WTC11 (cell line): Measurements from ENCODE around the gene ARHGAP22. TPM values are rescaled to one million over a fixed set of nuclear protein-coding genes. Genes with fewer than 3 reads are reported as not detected.

Experiments
- ATAC-seq: fragments of 200-7000 bp; cut with Tn5 transposase; 2 replicates; pipeline ENCODE4 v1.10.0; 2021; ENCODE audit warnings: mild to moderate bottlenecking, moderate library complexity
- CTCF ChIA-PET: fragments of 300-600 bp; sonication (Branson Sonifier 250); formaldehyde crosslinking; loops from one replicate; lab custom pipeline; 2021; ENCODE audit warnings: antibody characterized with exemption; lab: Charles Lee
- POLR2A ChIA-PET: fragments of 350-600 bp; sonication (Branson Sonifier 250); formaldehyde crosslinking; loops from one replicate; lab custom pipeline; 2021; ENCODE audit warnings: antibody characterized with exemption; lab: Charles Lee
- DNase-seq: peaks from one replicate; pipeline ENCODE4 v3.0.0; 2021; ENCODE audit warnings: low spot score
- H3K27ac Mint-ChIP-seq: 2 replicates; pipeline ENCODE4 v1.8.0; 2021; ENCODE audit warnings: mixed read lengths
- H3K27me3 Mint-ChIP-seq: 2 replicates; pipeline ENCODE4 v1.8.0; 2021; ENCODE audit warnings: low read depth, mild to moderate bottlenecking, moderate library complexity, mixed read lengths
- H3K36me3 Mint-ChIP-seq: 2 replicates; pipeline ENCODE4 v1.8.0; 2021; ENCODE audit warnings: mixed read lengths
- H3K4me1 Mint-ChIP-seq: 2 replicates; pipeline ENCODE4 v1.8.0; 2022; ENCODE audit warnings: mixed read lengths
- H3K4me3 Mint-ChIP-seq: 2 replicates; pipeline ENCODE4 v1.8.0; 2021; ENCODE audit warnings: mild to moderate bottlenecking, moderate library complexity, mixed read lengths
- H3K9me3 Mint-ChIP-seq: 2 replicates; pipeline ENCODE4 v1.8.0; 2021; ENCODE audit warnings: mixed read lengths
- ATF3 ChIP-seq: sonication (generic); formaldehyde crosslinking; conservative IDR thresholded peaks from 2 replicates; pipeline ENCODE4 v1.8.1; 2022; ENCODE audit warnings: mild to moderate bottlenecking, missing genetic modification reagents
- CDX4 ChIP-seq: fragments of 250-450 bp; sonication (Bioruptor Pico); IDR thresholded peaks from 2 replicates; pipeline ENCODE4 v1.9.0; 2021; ENCODE audit warnings: moderate library complexity, mild to moderate bottlenecking, inconsistent platforms, borderline replicate concordance
- CREB1 ChIP-seq: sonication (generic); formaldehyde crosslinking; IDR thresholded peaks from 2 replicates; pipeline ENCODE4 v1.8.0; 2023; ENCODE audit warnings: mild to moderate bottlenecking, missing genetic modification reagents
- E2F1 ChIP-seq: sonication (generic); formaldehyde crosslinking; IDR thresholded peaks from 2 replicates; pipeline ENCODE4 v1.8.0; 2022; ENCODE audit warnings: mild to moderate bottlenecking, missing genetic modification reagents
- ETV6 ChIP-seq: sonication (generic); formaldehyde crosslinking; IDR thresholded peaks from 2 replicates; pipeline ENCODE4 v1.8.1; 2022; ENCODE audit warnings: mild to moderate bottlenecking, missing genetic modification reagents
- FOXJ3 ChIP-seq: sonication (generic); formaldehyde crosslinking; IDR thresholded peaks from 2 replicates; pipeline ENCODE4 v1.9.0; 2021; ENCODE audit warnings: missing genetic modification reagents, mild to moderate bottlenecking, borderline replicate concordance
- JUN ChIP-seq: sonication (generic); formaldehyde crosslinking; IDR thresholded peaks from 2 replicates; pipeline ENCODE4 v1.8.0; 2023; ENCODE audit warnings: mild to moderate bottlenecking, missing genetic modification reagents
- MYBL2 ChIP-seq: sonication (generic); formaldehyde crosslinking; IDR thresholded peaks from 2 replicates; pipeline ENCODE4 v1.8.1; 2023; ENCODE audit warnings: mild to moderate bottlenecking, moderate library complexity, missing genetic modification reagents
- NR3C1 ChIP-seq: sonication (generic); formaldehyde crosslinking; conservative IDR thresholded peaks from 2 replicates; pipeline ENCODE4 v1.8.1; 2023; ENCODE audit warnings: low read depth, mild to moderate bottlenecking, missing genetic modification reagents
- TP53 ChIP-seq: sonication (generic); formaldehyde crosslinking; IDR thresholded peaks from 2 replicates; pipeline ENCODE4 v1.8.1; 2023; ENCODE audit warnings: mild to moderate bottlenecking, missing genetic modification reagents
- ZNF416 ChIP-seq: fragments of 250-450 bp; sonication (Bioruptor Pico); IDR thresholded peaks from 2 replicates; pipeline ENCODE4 v1.9.0; 2021; ENCODE audit warnings: mild to moderate bottlenecking, inconsistent platforms
- total RNA-seq: library from RNA; stranded (reverse); gene quantifications from 3 replicates; pipeline ENCODE4 v1.2.3, GENCODE V29; 2021
- TF ChIP-seq, protein P1 (sequence below): sonication (generic); formaldehyde crosslinking; IDR thresholded peaks from 2 replicates; pipeline ENCODE4 v1.8.1; 2022; ENCODE audit warnings: low read depth, mild to moderate bottlenecking, moderate library complexity, missing genetic modification reagents, borderline replicate concordance
- TF ChIP-seq, protein P2 (sequence below): sonication (generic); formaldehyde crosslinking; IDR thresholded peaks from 2 replicates; pipeline ENCODE4 v1.8.1; 2023; ENCODE audit warnings: mild to moderate bottlenecking, moderate library complexity, missing genetic modification reagents
- TF ChIP-seq, protein P3 (sequence below): sonication (generic); formaldehyde crosslinking; IDR thresholded peaks from 2 replicates; pipeline ENCODE4 v1.8.1; 2022; ENCODE audit warnings: missing genetic modification reagents, borderline replicate concordance
- TF ChIP-seq, protein P4 (sequence below): sonication (generic); formaldehyde crosslinking; IDR thresholded peaks from 2 replicates; pipeline ENCODE4 v1.8.0; 2023; ENCODE audit warnings: missing genetic modification reagents
- TF ChIP-seq, protein P5 (sequence below): sonication (generic); formaldehyde crosslinking; IDR thresholded peaks from 2 replicates; pipeline ENCODE4 v1.8.1; 2023; ENCODE audit warnings: mild to moderate bottlenecking, missing genetic modification reagents
- TF ChIP-seq, protein P6 (sequence below): fragments of 250-450 bp; sonication (Bioruptor Pico); conservative IDR thresholded peaks from 2 replicates; pipeline ENCODE4 v1.9.0; 2021; ENCODE audit warnings: mild to moderate bottlenecking
- TF ChIP-seq, protein P7 (sequence below): fragments of 250-450 bp; sonication (Bioruptor Pico); IDR thresholded peaks from 2 replicates; pipeline ENCODE4 v1.9.0; 2021; ENCODE audit warnings: mild to moderate bottlenecking

The ARHGAP22 gene
- total RNA-seq, 1 experiment from 2014 or later = 8.6 TPM

DNA sequence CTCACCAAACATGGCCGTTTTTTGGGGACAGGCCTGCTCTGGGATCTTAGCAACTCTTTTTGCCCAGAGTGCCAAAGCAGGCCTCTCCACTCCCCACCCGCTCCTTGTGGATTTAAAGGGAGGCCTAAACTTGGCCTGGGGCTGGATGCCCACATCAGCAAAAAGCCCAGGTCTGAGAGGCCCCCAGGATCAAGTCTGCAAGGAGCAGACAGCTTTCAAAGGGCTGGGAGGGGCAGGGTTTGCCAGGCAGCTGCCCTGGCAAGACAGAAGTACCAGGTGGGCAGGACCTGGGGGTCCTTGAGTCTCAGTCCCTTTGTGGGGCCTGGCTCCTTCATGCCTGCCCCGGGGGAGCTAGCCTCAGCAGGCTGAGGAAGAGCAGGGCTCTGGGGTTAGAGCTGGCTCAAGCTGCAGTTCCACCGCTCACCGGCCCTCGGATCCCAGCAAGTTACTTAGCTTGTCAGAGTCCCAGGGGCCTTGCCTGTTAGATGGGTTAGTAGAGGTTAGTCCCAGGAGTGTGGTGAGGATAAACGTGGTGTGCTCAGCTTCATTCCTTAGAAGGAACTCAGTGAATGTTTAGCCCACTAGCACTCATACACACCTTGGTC lies 56.2 kb downstream of the ARHGAP22 start (continued):
- TF ChIP-seq JUN (CRISPR knock-in tag) = no peak
- TF ChIP-seq, protein P1, sequence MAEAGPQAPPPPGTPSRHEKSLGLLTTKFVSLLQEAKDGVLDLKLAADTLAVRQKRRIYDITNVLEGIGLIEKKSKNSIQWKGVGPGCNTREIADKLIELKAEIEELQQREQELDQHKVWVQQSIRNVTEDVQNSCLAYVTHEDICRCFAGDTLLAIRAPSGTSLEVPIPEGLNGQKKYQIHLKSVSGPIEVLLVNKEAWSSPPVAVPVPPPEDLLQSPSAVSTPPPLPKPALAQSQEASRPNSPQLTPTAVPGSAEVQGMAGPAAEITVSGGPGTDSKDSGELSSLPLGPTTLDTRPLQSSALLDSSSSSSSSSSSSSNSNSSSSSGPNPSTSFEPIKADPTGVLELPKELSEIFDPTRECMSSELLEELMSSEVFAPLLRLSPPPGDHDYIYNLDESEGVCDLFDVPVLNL (CRISPR knock-in tag) = no peak
- TF ChIP-seq, protein P2, sequence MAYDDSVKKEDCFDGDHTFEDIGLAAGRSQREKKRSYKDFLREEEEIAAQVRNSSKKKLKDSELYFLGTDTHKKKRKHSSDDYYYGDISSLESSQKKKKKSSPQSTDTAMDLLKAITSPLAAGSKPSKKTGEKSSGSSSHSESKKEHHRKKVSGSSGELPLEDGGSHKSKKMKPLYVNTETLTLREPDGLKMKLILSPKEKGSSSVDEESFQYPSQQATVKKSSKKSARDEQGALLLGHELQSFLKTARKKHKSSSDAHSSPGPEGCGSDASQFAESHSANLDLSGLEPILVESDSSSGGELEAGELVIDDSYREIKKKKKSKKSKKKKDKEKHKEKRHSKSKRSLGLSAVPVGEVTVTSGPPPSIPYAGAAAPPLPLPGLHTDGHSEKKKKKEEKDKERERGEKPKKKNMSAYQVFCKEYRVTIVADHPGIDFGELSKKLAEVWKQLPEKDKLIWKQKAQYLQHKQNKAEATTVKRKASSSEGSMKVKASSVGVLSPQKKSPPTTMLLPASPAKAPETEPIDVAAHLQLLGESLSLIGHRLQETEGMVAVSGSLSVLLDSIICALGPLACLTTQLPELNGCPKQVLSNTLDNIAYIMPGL (CRISPR knock-in tag) = no peak
- no peak for TF ChIP-seq ETV6
- no peak for TF ChIP-seq CREB1
- no peak for TF ChIP-seq ZNF416
- TF ChIP-seq ATF3 = no peak
- TF ChIP-seq, protein P3, sequence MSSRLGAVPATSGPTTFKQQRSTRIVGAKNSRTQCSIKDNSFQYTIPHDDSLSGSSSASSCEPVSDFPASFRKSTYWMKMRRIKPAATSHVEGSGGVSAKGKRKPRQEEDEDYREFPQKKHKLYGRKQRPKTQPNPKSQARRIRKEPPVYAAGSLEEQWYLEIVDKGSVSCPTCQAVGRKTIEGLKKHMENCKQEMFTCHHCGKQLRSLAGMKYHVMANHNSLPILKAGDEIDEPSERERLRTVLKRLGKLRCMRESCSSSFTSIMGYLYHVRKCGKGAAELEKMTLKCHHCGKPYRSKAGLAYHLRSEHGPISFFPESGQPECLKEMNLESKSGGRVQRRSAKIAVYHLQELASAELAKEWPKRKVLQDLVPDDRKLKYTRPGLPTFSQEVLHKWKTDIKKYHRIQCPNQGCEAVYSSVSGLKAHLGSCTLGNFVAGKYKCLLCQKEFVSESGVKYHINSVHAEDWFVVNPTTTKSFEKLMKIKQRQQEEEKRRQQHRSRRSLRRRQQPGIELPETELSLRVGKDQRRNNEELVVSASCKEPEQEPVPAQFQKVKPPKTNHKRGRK (CRISPR knock-in tag) = no peak
- no peak for TF ChIP-seq MYBL2
- TF ChIP-seq, protein P4, sequence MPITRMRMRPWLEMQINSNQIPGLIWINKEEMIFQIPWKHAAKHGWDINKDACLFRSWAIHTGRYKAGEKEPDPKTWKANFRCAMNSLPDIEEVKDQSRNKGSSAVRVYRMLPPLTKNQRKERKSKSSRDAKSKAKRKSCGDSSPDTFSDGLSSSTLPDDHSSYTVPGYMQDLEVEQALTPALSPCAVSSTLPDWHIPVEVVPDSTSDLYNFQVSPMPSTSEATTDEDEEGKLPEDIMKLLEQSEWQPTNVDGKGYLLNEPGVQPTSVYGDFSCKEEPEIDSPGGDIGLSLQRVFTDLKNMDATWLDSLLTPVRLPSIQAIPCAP = no peak
- no peak for TF ChIP-seq NR3C1 (CRISPR knock-in tag)
- no peak for TF ChIP-seq E2F1

DNA sequence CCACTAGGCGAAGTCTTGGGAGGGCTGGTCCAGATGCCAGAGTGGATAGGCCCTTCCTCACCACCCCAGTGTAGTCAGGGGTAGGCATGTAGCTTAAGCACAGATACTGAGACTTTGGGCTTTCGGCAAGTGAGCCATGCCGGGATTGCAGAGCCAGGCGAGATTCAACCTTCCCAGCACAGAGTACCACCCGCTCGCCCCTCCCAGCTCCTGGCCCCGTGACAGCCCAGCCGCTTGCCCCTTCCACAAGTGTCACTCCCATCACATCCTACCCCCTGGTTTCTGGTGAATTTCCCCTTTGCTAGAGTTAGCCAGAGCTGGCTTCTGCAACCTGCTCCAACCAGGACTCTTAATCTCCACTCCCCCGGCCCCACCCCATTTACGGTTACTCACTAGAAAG lies 56.9 kb downstream of the ARHGAP22 start:
- TF ChIP-seq ZNF416 (no peak), FOXJ3 (CRISPR knock-in tag) (no peak), CDX4 (no peak), TP53 (no peak)
- TF ChIP-seq, protein P5, sequence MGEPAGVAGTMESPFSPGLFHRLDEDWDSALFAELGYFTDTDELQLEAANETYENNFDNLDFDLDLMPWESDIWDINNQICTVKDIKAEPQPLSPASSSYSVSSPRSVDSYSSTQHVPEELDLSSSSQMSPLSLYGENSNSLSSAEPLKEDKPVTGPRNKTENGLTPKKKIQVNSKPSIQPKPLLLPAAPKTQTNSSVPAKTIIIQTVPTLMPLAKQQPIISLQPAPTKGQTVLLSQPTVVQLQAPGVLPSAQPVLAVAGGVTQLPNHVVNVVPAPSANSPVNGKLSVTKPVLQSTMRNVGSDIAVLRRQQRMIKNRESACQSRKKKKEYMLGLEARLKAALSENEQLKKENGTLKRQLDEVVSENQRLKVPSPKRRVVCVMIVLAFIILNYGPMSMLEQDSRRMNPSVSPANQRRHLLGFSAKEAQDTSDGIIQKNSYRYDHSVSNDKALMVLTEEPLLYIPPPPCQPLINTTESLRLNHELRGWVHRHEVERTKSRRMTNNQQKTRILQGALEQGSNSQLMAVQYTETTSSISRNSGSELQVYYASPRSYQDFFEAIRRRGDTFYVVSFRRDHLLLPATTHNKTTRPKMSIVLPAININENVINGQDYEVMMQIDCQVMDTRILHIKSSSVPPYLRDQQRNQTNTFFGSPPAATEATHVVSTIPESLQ (CRISPR knock-in tag) = no peak
- TF ChIP-seq, protein P6, sequence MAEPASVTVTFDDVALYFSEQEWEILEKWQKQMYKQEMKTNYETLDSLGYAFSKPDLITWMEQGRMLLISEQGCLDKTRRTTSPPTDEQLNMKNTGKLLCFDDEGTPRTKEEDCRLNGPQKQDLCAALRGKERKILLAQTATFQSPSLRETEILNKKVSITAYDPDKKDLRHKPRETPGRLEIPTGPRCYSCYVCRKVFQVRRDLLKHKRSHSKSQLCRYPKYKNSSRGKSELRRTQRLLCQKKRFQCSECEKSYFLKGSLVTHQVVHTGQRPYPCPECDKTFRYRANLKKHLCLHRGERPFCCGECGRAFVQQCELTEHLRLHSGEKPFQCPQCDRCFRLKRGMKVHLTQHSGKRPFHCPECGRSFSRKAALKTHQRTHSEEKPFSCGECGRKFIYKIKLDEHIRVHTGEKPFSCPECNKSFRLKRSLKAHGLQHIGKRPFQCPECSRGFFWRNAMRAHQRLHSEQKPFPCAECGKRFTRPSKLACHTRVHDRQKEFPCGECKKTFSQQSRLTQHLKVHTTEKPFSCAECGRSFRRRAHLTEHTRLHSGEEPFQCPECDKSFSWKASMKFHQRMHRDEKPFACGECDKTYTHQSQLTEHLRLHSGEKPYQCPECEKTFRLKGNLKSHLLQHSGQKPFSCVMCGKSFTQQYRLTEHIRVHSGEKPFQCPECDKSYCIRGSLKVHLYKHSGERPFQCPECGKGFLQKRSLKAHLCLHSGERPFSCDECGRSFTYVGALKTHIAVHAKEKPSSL = no peak
- TF ChIP-seq, protein P7, sequence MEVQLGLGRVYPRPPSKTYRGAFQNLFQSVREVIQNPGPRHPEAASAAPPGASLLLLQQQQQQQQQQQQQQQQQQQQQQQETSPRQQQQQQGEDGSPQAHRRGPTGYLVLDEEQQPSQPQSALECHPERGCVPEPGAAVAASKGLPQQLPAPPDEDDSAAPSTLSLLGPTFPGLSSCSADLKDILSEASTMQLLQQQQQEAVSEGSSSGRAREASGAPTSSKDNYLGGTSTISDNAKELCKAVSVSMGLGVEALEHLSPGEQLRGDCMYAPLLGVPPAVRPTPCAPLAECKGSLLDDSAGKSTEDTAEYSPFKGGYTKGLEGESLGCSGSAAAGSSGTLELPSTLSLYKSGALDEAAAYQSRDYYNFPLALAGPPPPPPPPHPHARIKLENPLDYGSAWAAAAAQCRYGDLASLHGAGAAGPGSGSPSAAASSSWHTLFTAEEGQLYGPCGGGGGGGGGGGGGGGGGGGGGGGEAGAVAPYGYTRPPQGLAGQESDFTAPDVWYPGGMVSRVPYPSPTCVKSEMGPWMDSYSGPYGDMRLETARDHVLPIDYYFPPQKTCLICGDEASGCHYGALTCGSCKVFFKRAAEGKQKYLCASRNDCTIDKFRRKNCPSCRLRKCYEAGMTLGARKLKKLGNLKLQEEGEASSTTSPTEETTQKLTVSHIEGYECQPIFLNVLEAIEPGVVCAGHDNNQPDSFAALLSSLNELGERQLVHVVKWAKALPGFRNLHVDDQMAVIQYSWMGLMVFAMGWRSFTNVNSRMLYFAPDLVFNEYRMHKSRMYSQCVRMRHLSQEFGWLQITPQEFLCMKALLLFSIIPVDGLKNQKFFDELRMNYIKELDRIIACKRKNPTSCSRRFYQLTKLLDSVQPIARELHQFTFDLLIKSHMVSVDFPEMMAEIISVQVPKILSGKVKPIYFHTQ (CRISPR knock-in tag) = no peak
- Mint-ChIP-seq H3K4me1 (peaks cover 15% of the 10 kb centered on the region), H3K9me3 (peaks cover 8% of the 10 kb centered on the region), H3K36me3 (peaks cover 4% of the 10 kb centered on the region), H3K27me3 (no peaks in the 10 kb centered on the region), H3K27ac (no peak overlapping the region), H3K4me3 (no peak overlapping the region)
- CTCF ChIA-PET = interaction anchor here (0.9 to 15.9 kb wide), 5 partner anchors 11 to 109 kb away, joined by 3 to 268 read pairs (median 3); no protein-coding TSS in a partner anchor
- no peak for DNase-seq
- POLR2A ChIA-PET = no interaction called here
- ATAC-seq = no peak
